ENCODE data around the gene ZIC1.

Gene ZIC1

DNA sequence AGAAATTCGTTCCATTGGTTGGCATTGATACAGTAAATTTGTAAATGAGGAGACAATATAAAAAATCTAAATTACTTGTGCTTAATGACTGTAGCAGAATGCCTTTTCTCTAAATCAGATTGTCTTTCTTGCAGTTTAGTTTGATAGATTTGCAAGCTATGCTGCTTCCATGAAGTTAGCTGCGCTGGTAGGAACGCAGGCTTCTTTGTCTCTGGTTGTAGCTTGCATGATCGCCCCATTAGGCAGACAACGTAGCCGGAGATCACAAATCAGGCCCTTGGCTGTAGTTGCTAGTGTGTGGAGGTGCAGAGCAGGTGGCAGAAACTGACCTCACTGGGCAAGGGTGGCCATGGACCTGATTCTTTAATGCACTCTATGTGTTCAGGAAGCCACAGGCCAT lies 6.1 kb downstream of the ZIC1 start:
- ATAC-seq (ENCODE audit: low read depth) (no peak), DNase-seq (ENCODE audit: low spot score) (no peak)
- TF ChIP-seq, protein P1, sequence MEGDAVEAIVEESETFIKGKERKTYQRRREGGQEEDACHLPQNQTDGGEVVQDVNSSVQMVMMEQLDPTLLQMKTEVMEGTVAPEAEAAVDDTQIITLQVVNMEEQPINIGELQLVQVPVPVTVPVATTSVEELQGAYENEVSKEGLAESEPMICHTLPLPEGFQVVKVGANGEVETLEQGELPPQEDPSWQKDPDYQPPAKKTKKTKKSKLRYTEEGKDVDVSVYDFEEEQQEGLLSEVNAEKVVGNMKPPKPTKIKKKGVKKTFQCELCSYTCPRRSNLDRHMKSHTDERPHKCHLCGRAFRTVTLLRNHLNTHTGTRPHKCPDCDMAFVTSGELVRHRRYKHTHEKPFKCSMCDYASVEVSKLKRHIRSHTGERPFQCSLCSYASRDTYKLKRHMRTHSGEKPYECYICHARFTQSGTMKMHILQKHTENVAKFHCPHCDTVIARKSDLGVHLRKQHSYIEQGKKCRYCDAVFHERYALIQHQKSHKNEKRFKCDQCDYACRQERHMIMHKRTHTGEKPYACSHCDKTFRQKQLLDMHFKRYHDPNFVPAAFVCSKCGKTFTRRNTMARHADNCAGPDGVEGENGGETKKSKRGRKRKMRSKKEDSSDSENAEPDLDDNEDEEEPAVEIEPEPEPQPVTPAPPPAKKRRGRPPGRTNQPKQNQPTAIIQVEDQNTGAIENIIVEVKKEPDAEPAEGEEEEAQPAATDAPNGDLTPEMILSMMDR (IDR thresholded peaks at IDR 0.05; ENCODE audit: poor library complexity, severe bottlenecking) = no peak
- H3K4me3 ChIP-seq (ENCODE audit: severe bottlenecking) = no peak overlapping the region
- H3K27me3 ChIP-seq (ENCODE audit: insufficient read depth, poor library complexity, severe bottlenecking) = peaks cover 99% of the 10 kb centered on the region
- H3K36me3 ChIP-seq (ENCODE audit: low read depth) = no peaks in the 10 kb centered on the region
- no peak overlapping the region for H3K27ac ChIP-seq (ENCODE audit: poor library complexity, severe bottlenecking)
- H3K4me1 ChIP-seq (ENCODE audit: insufficient read depth, poor library complexity, severe bottlenecking) = no peaks in the 10 kb centered on the region
- peaks cover 2% of the 10 kb centered on the region for H3K9me3 ChIP-seq (ENCODE audit: severe bottlenecking)

DNA sequence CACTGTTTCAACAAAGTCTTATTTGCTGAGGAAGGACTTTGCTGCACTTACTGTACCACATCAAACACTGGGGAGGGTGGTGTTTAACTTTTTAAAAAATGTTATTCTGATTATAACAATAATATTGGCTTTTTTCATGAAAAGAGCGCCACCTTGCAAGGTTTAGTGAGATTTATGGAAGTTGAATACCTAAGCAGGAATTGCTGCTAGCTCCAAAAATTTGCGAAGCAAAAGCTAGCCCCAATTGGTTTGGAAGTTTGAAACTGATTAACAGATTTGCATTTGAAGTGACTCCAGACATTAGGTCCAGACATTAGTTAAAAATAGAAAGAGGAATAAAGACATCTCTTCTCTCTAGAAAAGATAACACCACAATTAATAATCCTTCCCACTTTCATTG lies 6.7 kb downstream of the ZIC1 start:
- Histone ChIP-seq H3K9me3 (ENCODE audit: severe bottlenecking) (no peaks in the 10 kb centered on the region), H3K36me3 (ENCODE audit: low read depth) (no peaks in the 10 kb centered on the region), H3K4me3 (ENCODE audit: severe bottlenecking) (no peak overlapping the region), H3K27me3 (ENCODE audit: insufficient read depth, poor library complexity, severe bottlenecking) (peaks cover 99% of the 10 kb centered on the region), H3K27ac (ENCODE audit: poor library complexity, severe bottlenecking) (no peak overlapping the region), H3K4me1 (ENCODE audit: insufficient read depth, poor library complexity, severe bottlenecking) (no peaks in the 10 kb centered on the region)
- ATAC-seq (ENCODE audit: low read depth) (no peak), DNase-seq (ENCODE audit: low spot score) (no peak)
- TF ChIP-seq, protein P1 (IDR thresholded peaks at IDR 0.05; ENCODE audit: poor library complexity, severe bottlenecking) = no peak

DNA sequence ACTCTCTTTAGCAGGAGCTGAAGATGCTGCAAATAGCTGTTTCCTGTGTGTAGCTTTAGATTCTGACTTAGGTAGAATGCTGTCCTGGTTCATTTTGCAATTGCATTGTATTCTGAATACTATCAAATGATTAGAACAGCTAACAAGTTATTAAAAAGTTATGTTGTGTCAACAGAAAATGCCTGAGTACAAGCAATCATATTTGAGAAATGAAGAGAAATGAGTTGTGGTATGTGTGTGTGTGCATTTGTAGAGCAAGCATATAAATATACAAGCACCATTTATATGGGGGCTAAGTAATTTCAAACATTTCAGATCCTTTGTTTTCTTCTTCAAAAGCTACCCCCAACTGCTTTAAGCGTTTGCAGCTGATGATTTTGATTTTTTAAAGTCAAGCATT lies 7.8 kb downstream of the ZIC1 start:
- no peaks in the 10 kb centered on the region for H3K36me3 ChIP-seq (ENCODE audit: low read depth)
- no peaks in the 10 kb centered on the region for H3K4me1 ChIP-seq (ENCODE audit: insufficient read depth, poor library complexity, severe bottlenecking)
- ATAC-seq (ENCODE audit: low read depth) (no peak), DNase-seq (ENCODE audit: low spot score) (no peak)
- TF ChIP-seq, protein P1 (IDR thresholded peaks at IDR 0.05; ENCODE audit: poor library complexity, severe bottlenecking) = no peak
- H3K27me3 ChIP-seq (ENCODE audit: insufficient read depth, poor library complexity, severe bottlenecking) = peaks cover 99% of the 10 kb centered on the region
- no peak overlapping the region for H3K27ac ChIP-seq (ENCODE audit: poor library complexity, severe bottlenecking)
- no peak overlapping the region for H3K4me3 ChIP-seq (ENCODE audit: severe bottlenecking)
- H3K9me3 ChIP-seq (ENCODE audit: severe bottlenecking) = no peaks in the 10 kb centered on the region

DNA sequence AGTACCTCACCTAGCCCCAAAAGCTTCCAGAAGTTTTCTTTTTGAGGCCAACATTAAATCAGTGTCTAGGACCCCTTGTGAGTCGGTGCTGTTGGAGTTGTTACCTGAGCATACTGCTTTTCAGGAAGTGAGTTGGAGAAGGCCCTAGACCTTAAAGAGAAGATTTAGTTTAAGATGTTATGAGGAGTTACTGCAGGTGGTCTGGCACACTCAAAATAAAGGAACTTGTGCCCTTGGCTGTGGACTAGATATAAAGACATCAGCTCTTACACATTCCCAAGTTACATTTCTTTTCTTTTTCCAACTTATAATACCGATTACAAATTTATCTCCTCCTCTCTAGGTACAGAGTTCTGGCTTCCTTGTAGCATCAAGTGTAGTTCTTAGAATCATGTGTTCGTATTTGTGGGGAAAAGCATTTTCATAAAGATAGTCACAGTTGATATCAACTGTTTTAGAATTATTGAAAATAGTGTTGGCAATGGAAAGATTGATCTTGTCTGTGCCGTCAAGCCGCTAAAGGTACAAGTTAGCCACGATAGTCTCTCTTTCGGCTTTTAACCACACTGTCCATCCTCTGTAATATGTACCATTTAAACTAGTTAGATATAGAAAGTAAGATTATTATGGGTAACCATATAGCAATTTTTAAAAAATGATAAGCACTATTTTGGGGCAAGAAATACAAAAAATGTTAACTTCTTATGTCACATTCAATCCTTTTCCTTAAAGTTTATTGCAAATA lies 8.6 kb downstream of the ZIC1 start:
- peaks cover 99% of the 10 kb centered on the region for H3K27me3 ChIP-seq (ENCODE audit: insufficient read depth, poor library complexity, severe bottlenecking)
- DNase-seq (ENCODE audit: low spot score) = no peak

DNA sequence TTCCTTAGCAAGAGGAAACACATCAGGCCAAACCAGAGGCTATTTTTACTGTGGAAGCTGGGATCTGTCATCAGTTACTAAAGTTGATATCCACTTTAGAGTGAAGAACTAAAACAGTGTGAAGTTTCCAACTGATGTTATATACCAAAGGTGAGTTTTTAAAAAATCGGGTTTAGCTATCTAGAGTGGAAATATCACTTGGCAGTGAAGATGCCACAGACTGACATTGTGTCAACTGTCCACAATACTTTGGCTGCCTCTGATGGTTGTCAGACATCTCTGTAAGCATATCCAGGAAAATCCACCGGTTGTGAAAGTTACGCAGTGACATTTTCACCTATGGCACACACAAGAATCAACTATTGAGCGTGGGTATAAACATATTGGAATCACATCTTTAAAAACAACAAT lies 9.2 kb downstream of the ZIC1 start:
- Histone ChIP-seq H3K4me3 (ENCODE audit: severe bottlenecking) (no peak overlapping the region), H3K27ac (ENCODE audit: poor library complexity, severe bottlenecking) (no peak overlapping the region), H3K9me3 (ENCODE audit: severe bottlenecking) (no peaks in the 10 kb centered on the region), H3K27me3 (ENCODE audit: insufficient read depth, poor library complexity, severe bottlenecking) (peaks cover 99% of the 10 kb centered on the region), H3K36me3 (ENCODE audit: low read depth) (no peaks in the 10 kb centered on the region), H3K4me1 (ENCODE audit: insufficient read depth, poor library complexity, severe bottlenecking) (no peaks in the 10 kb centered on the region)
- DNase-seq (ENCODE audit: low spot score) = no peak
- no peak for ATAC-seq (ENCODE audit: low read depth)
- TF ChIP-seq, protein P1 (IDR thresholded peaks at IDR 0.05; ENCODE audit: poor library complexity, severe bottlenecking) = no peak

More for the DNA sequence above, 8.6 kb downstream of the ZIC1 start:
- no peaks in the 10 kb centered on the region for H3K36me3 ChIP-seq (ENCODE audit: low read depth)
- no peak overlapping the region for H3K27ac ChIP-seq (ENCODE audit: poor library complexity, severe bottlenecking)
- no peak overlapping the region for H3K4me3 ChIP-seq (ENCODE audit: severe bottlenecking)
- TF ChIP-seq, protein P1 (IDR thresholded peaks at IDR 0.05; ENCODE audit: poor library complexity, severe bottlenecking) = no peak
- no peaks in the 10 kb centered on the region for H3K9me3 ChIP-seq (ENCODE audit: severe bottlenecking)
- no peaks in the 10 kb centered on the region for H3K4me1 ChIP-seq (ENCODE audit: insufficient read depth, poor library complexity, severe bottlenecking)
- ATAC-seq (ENCODE audit: low read depth) = no peak

Data from RWPE2 (cell line).